GM18868 (cell line): ENCODE results near the gene ALKBH4.
"Not testable (repeated sequence)": the region's sequence is repeated elsewhere in the genome, so short reads cannot be mapped to it uniquely, and the experiment has no call there.

Source experiments
- ATAC-seq: cut with Tn5 transposase; IDR thresholded peaks from one replicate; pipeline ENCODE4 v1.9.1; 2021; ENCODE audit warnings: mild to moderate bottlenecking, moderate library complexity; ENCODE audit not compliant: unreplicated experiment

The ALKBH4 gene

GRCh38 chr7:102478314-102479208 is 13.9 kb upstream of the ALKBH4 start, which contains the start of gene POLR2J:
POLR2J (minus strand) TSS chr7:102478922; CDS start chr7:102478860, 62 bp downstream.
- ATAC-seq = peak; percentile 82

- not testable (repeated sequence) for ATAC-seq
Measured at GRCh38 chr7:102474736-102475435, 10.2 kb upstream of the ALKBH4 start.

DNA sequence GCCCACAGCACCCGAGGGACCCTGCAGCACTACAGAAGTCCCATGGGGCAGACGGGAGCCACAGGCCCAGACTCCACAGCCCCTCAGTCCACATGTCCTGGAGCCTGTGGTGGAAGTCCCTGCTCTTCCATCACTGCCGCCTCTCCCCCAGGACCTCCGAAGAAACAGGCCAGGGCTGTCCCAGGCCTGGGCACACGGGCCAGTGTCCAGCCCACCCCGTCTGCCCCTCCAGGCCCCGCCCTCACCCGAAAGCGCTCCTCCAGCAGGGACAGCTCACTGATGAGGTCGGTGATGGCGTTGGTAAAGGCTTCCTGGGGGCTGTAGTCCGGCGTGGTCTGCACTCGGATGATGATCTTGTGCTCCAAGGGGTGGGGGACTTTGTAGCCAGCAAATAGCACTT is 9.5 kb upstream of the ALKBH4 start:
- not testable (repeated sequence) for ATAC-seq

DNA sequence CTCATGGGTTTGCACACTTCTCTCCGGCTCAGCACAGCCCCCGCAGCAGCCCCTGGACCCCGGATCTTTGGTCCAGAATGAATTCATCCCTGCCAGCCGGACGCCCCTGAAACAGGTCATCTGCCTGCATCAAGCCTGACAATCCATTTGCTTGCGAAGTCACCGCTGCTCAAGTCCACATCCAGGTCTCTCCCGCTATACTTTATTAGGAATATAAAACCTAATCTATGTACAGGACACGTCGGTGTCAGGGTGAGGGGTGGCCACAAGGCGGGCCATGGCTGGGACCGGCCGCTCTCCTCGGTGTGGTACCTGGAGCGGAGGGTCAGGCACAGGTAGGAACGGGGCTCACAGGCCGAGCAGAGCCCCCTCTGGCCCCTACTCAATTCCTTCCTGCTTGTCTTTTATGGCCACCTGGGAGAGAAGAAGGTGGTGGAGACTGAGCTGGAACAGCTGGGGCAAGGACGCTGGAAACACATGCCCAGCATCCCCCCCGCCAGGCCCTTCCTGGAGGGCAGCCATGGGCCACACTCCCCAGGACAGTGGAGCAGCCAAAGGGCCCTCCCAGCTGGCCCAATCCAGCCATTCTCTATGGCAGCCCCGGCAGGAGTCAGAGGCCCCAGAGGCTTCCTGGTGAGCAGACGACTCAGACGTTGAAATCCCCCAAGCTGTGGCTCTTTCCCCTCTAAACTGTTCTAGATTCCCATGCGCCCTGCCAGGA is 8.8 kb upstream of the ALKBH4 start:
- ATAC-seq = no peak

GRCh38 chr7:102472126-102473041 is 7.7 kb upstream of the ALKBH4 start:
- no peak for ATAC-seq

DNA sequence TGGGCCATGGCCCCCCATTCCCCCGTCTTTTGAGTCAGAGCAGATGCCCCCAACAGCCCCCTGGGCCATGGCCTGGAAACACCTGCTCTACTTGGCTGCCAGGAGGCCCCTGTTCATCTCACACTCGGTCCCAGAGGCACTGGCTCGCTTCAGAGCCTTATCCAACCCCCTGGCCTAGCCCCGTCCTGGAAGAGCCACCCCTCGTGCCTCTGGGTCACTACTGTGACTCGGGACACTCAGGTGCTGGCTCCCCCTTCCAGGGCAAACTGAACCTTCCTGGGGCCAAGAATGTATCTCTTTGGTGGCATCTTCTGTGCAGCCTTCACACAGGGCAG is 7.1 kb upstream of the ALKBH4 start:
- no peak for ATAC-seq

GRCh38 chr7:102469972-102470825 is 5.5 kb upstream of the ALKBH4 start:
- ATAC-seq = no peak

DNA sequence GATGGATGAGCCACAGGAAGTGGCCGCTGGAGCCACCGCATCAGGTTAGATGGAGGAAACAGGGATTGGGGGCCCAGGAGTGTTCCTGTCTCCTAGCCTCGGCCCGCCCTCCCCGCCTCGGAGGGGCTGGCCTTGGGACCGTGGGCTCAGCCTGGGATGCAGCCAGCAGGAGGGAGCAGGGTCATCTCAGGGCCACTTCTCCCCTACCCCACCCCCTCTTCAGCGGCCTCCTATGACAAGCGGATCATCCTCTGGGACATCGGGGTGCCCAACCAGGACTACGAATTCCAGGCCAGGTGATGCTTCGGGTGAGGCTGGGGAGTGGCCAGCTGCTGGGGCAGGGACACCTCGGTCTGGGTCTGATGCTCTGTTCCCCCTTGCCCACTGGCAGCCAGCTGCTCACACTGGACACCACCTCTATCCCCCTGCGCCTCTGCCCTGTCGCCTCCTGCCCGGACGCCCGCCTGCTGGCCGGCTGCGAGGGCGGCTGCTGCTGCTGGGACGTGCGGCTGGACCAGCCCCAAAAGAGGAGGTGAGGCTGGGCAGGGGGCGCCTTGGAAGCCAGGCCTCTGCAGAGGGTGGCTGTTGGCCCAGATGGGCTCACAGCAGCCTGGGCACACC is 4.8 kb upstream of the ALKBH4 start:
- ATAC-seq = no peak

- ATAC-seq = no peak
Measured at GRCh38 chr7:102468478-102469350, 4.1 kb upstream of the ALKBH4 start.

GRCh38 chr7:102467581-102468477 is 3.2 kb upstream of the ALKBH4 start:
- ATAC-seq = no peak

GRCh38 chr7:102466097-102466496 is 1.4 kb upstream of the ALKBH4 start:
- no peak for ATAC-seq

- no peak for ATAC-seq
Measured at GRCh38 chr7:102463841-102464576, 654 bp downstream of the ALKBH4 start.

- no peak for ATAC-seq
Measured at GRCh38 chr7:102460467-102460866, 4.2 kb downstream of the ALKBH4 start.

DNA sequence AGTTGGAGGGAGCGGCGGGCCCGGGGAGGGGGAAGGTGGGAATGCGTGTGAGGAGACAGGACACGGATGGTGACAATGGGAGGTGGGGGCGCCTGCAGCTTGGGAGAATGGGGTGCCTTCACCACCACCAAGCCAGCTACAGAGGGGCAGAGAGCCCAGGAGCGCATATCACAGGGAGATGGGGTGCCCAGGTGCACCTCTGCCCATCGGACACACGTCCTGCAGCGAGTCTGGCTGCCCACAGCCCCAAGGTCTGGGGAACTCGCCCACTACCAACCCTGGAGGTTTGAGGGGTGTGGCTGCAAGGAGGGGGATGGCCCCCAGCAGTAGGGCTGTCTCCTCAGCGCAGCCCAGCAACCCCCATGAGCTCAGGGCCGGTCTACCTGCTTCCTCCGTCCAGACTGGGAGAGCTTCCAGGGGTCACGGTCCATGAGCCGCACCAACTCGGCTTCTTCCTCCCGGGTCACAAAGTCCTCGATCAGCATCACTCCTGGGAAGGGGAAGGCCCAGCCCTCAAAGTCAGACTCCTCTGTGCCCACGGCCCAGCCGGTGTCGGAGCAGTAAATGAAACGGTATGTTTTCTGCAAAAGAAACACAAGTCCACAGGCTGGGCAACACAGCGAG is 5.3 kb downstream of the ALKBH4 start:
- no peak for ATAC-seq

DNA sequence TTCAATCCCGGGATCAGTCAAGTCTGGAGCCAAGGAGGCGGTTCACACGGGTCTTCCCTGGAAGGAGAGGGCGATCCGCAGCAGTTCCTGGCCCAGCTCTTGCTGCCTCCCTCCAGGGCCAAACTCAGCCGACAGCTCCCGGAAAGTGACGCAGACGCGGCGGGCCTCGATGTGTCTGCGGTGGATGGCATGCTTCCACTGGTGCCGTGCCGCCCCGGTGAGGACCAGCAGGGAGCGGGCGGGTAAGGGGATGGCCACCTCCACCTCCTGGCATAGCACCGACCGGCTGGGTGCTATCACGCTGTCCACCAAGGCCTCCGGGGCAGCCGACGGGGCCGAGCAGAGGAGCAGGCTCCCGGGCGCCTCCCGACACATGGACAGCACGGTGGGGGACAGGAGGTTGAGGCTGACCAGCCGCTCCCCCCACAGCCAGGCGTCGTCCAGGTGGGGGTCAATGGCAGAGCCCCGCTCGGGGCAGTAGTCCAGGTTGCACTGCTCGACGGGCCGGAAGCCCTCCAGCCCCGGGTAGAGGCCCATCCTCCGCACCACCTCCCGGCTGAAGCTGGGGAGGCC is 7.2 kb downstream of the ALKBH4 start:
- ATAC-seq = no peak

- no peak for ATAC-seq
Measured at GRCh38 chr7:102456327-102456726, 8.3 kb downstream of the ALKBH4 start.
